Lower lobe of right lung (tissue), 2 donors: ENCODE data around the gene SLC22A3. TPM values are rescaled to one million over a fixed set of nuclear protein-coding genes. Genes with fewer than 3 reads are reported as not detected.

Experiments used
- ATAC-seq, 2 donors: fragments of 200-7000 bp; cut with Tn5 transposase; one replicate each; pipeline ENCODE4 v1.9.1; 2020 to 2022; ENCODE audit warnings: mild to moderate bottlenecking in 2 of 2, moderate library complexity in 2 of 2
- DNase-seq: peaks from one replicate; pipeline ENCODE4 v3.0.0-alpha.2; 2020
- H3K27ac ChIP-seq: fragments of 200-600 bp; one replicate; pipeline ENCODE4 v1.8.0; 2022
- H3K27me3 ChIP-seq: fragments of 200-600 bp; one replicate; pipeline ENCODE4 v1.8.0; 2022; ENCODE audit warnings: low read depth
- H3K36me3 ChIP-seq: fragments of 200-600 bp; one replicate; pipeline ENCODE4 v1.8.0; 2022; ENCODE audit warnings: mild to moderate bottlenecking
- H3K4me1 ChIP-seq: fragments of 200-600 bp; one replicate; pipeline ENCODE4 v1.8.0; 2022
- H3K4me3 ChIP-seq: fragments of 200-600 bp; one replicate; pipeline ENCODE4 v1.8.0; 2022; ENCODE audit warnings: mild to moderate bottlenecking
- H3K9me3 ChIP-seq: fragments of 200-600 bp; one replicate; pipeline ENCODE4 v1.8.0; 2022
- CTCF ChIP-seq: fragments of 200-600 bp; IDR thresholded peaks from one replicate; pipeline ENCODE4 v1.8.0; 2022; ENCODE audit warnings: antibody characterized with exemption, mild to moderate bottlenecking
- intact Hi-C: fragments of 100-400 bp; cut with DNase I; formaldehyde crosslinking; loops from one replicate; pipeline ENCODE4 v1.11.0; 2022
- total RNA-seq: library from RNA; stranded (reverse); fragmentation: NEBNext Ultra II Directional; extraction: Animal tissue kit (Norgen Biotek cat#: 25700); gene quantifications from one replicate; pipeline ENCODE4 v1.2.1, GENCODE V29; 2021
- donor health status: DM: no; HTN: yes; CAD: no; lungs with severe emphysema.

The SLC22A3 gene
- total RNA-seq, 1 donor from 2014 or later, result 37.7 TPM

- H3K9me3 ChIP-seq, result no peaks in the 10 kb centered on the region
- DNase-seq (no peak), ATAC-seq (no peak)
- H3K27ac ChIP-seq, result no peak overlapping the region
- H3K4me1 ChIP-seq, result no peaks in the 10 kb centered on the region
- intact Hi-C loops, result no loop called here
- no peak overlapping the region for H3K4me3 ChIP-seq
- no peak for TF ChIP-seq CTCF
- no peaks in the 10 kb centered on the region for H3K36me3 ChIP-seq
- no peaks in the 10 kb centered on the region for H3K27me3 ChIP-seq
Measured at GRCh38 chr6:160398674-160399271, 50.6 kb downstream of the SLC22A3 start.

- Histone ChIP-seq H3K9me3 (no peaks in the 10 kb centered on the region), H3K27ac (no peak overlapping the region), H3K27me3 (no peaks in the 10 kb centered on the region), H3K36me3 (no peaks in the 10 kb centered on the region), H3K4me1 (no peaks in the 10 kb centered on the region), H3K4me3 (no peak overlapping the region)
- ATAC-seq (peak; percentile 55 to 76), DNase-seq (no peak)
- intact Hi-C loops, result no loop called here
- TF ChIP-seq CTCF, result no peak
Measured at GRCh38 chr6:160400446-160400845, 52.3 kb downstream of the SLC22A3 start.

- intact Hi-C loops, result no loop called here
- Histone ChIP-seq H3K27ac (no peak overlapping the region), H3K36me3 (no peaks in the 10 kb centered on the region), H3K9me3 (no peaks in the 10 kb centered on the region), H3K4me3 (no peak overlapping the region), H3K4me1 (no peaks in the 10 kb centered on the region), H3K27me3 (no peaks in the 10 kb centered on the region)
- no peak for TF ChIP-seq CTCF
- no peak for ATAC-seq
- no peak for DNase-seq
Measured at GRCh38 chr6:160408528-160408927, 60.4 kb downstream of the SLC22A3 start.

GRCh38 chr6:160412993-160413392, 64.8 kb downstream of the SLC22A3 start:
- H3K27ac ChIP-seq, result no peak overlapping the region
- ATAC-seq, result no peak
- intact Hi-C loops, result no loop called here

GRCh38 chr6:160417146-160417545, 69.0 kb downstream of the SLC22A3 start:
- DNase-seq (no peak), ATAC-seq (peak in 1 of 2 donors; percentile 29)
- Histone ChIP-seq H3K4me1 (no peaks in the 10 kb centered on the region), H3K27ac (no peak overlapping the region), H3K4me3 (no peak overlapping the region), H3K9me3 (no peaks in the 10 kb centered on the region), H3K27me3 (no peaks in the 10 kb centered on the region), H3K36me3 (peaks cover 3% of the 10 kb centered on the region)
- TF ChIP-seq CTCF, result no peak
- intact Hi-C loops, result no loop called here

More at GRCh38 chr6:160412993-160413392, 64.8 kb downstream of the SLC22A3 start:
- DNase-seq, result no peak
- Histone ChIP-seq H3K36me3 (peaks cover 3% of the 10 kb centered on the region), H3K9me3 (no peaks in the 10 kb centered on the region), H3K4me1 (no peaks in the 10 kb centered on the region), H3K4me3 (no peak overlapping the region), H3K27me3 (no peaks in the 10 kb centered on the region)
- TF ChIP-seq CTCF, result no peak
